OCI-LY7 (cell line): ENCODE results near the gene PDZD7. TPM values are rescaled to one million over a fixed set of nuclear protein-coding genes. Genes with fewer than 3 reads are reported as not detected.

ENCODE experiments used
- BruUV-seq: library from RNA; stranded (reverse); fragments of 400-500 nt; replicated peaks from 2 replicates; lab custom pipeline; 2021; lab: Mats Ljungman, UMichigan
- CTCF ChIA-PET: fragments of 300-600 bp; sonication (Branson Sonifier 250); formaldehyde crosslinking; loops from one replicate; lab custom pipeline; 2022; ENCODE audit warnings: antibody characterized with exemption; ENCODE audit not compliant: unreplicated experiment; lab: Charles Lee
- POLR2A ChIA-PET: fragments of 300-600 bp; sonication (Branson Sonifier 250); formaldehyde crosslinking; loops from one replicate; lab custom pipeline; 2022; ENCODE audit warnings: antibody characterized with exemption; lab: Charles Lee
- DNase-seq: peaks from one replicate; pipeline ENCODE4 v3.0.0-alpha.2; 2015; ENCODE audit warnings: low spot score
- H2AFZ ChIP-seq: fragments of 200-600 bp; sonication (generic), shearing (Covaris generic); 2 replicates; pipeline ENCODE4 v1.6.1; 2014; ENCODE audit warnings: mild to moderate bottlenecking, antibody characterized with exemption, low read length, moderate library complexity
- H3K27ac ChIP-seq: fragments of 200-600 bp; sonication (generic); 2 replicates; pipeline ENCODE4 v1.5.1; 2014; ENCODE audit warnings: mixed run types, low read depth, mild to moderate bottlenecking, moderate library complexity, low read length, inconsistent platforms; ENCODE audit not compliant: poor library complexity, severe bottlenecking
- H3K36me3 ChIP-seq: fragments of 200-600 bp; sonication (generic); 2 replicates; pipeline ENCODE4 v1.6.1; 2014; ENCODE audit warnings: mild to moderate bottlenecking, antibody characterized with exemption, low read length, moderate library complexity, mixed read lengths; ENCODE audit not compliant: insufficient read depth
- H3K4me1 ChIP-seq: fragments of 200-600 bp; sonication (generic); 2 replicates; pipeline ENCODE4 v1.5.1; 2014; ENCODE audit warnings: mild to moderate bottlenecking, low read length; ENCODE audit not compliant: insufficient read depth, poor library complexity, severe bottlenecking
- H3K4me2 ChIP-seq: fragments of 200-600 bp; sonication (generic); 2 replicates; pipeline ENCODE4 v1.6.1; 2014; ENCODE audit warnings: mild to moderate bottlenecking, low read length
- H3K4me3 ChIP-seq: fragments of 200-600 bp; sonication (generic); 2 replicates; pipeline ENCODE4 v1.5.1; 2014; ENCODE audit warnings: mild to moderate bottlenecking, low read depth, low read length; ENCODE audit not compliant: poor library complexity, severe bottlenecking
- H3K79me2 ChIP-seq: fragments of 200-600 bp; sonication (generic); 2 replicates; pipeline ENCODE4 v1.6.1; 2016; ENCODE audit warnings: low read depth, mild to moderate bottlenecking, low read length, moderate library complexity, mixed read lengths; ENCODE audit not compliant: insufficient read depth
- H3K9me2 ChIP-seq: fragments of 200-600 bp; sonication (generic); 2 replicates; pipeline ENCODE4 v1.6.1; 2016; ENCODE audit warnings: mild to moderate bottlenecking, low read length, mixed read lengths; ENCODE audit not compliant: insufficient read depth
- H3K9me3 ChIP-seq: fragments of 200-600 bp; sonication (generic); 2 replicates; pipeline ENCODE4 v1.6.1; 2014; ENCODE audit warnings: mild to moderate bottlenecking, mixed run types, low read length, mixed read lengths
- H4K20me1 ChIP-seq: fragments of 200-600 bp; sonication (generic); 2 replicates; pipeline ENCODE4 v1.6.1; 2014; ENCODE audit warnings: mild to moderate bottlenecking, antibody characterized with exemption, low read length, moderate library complexity, mixed read lengths; ENCODE audit not compliant: insufficient read depth
- CTCF ChIP-seq: fragments of 200-600 bp; sonication (generic); conservative IDR thresholded peaks from 2 replicates; pipeline ENCODE4 v1.5.1; 2014; ENCODE audit warnings: mild to moderate bottlenecking, antibody characterized with exemption, low read length, moderate library complexity, mixed read lengths
- EZH2phosphoT487 ChIP-seq: fragments of 200-600 bp; sonication (generic); IDR thresholded peaks from 2 replicates; pipeline ENCODE4 v1.6.1; 2018; ENCODE audit warnings: low read depth, borderline replicate concordance, mild to moderate bottlenecking, mixed run types, antibody characterized with exemption, low read length, moderate library complexity, mixed read lengths
- intact Hi-C: fragments of 100-400 bp; cut with micrococcal nuclease; formaldehyde crosslinking; loops from one replicate; pipeline ENCODE4 v1.10.0; 2022; ENCODE audit not compliant: unreplicated experiment
- total RNA-seq, 2 experiments: library from RNA; depleted of rRNA in 1 of 2; stranded (reverse); fragments of >200 nt in 1 of 2; shearing (Covaris generic) in 1 of 2; gene quantifications; 2 replicates each; pipeline ENCODE4 v1.2.3, GENCODE V29; 2014 to 2022

The PDZD7 gene
- total RNA-seq, 2 experiments from 2014 or later, result 1.6 to 2.1 TPM

- Histone ChIP-seq H3K9me3 (no peaks in the 10 kb centered on the region), H3K79me2 (no peaks in the 10 kb centered on the region), H3K4me3 (no peak overlapping the region), H3K27ac (no peak overlapping the region), H3K36me3 (no peaks in the 10 kb centered on the region), H4K20me1 (no peaks in the 10 kb centered on the region), H3K9me2 (no peaks in the 10 kb centered on the region), H2AFZ (no peak overlapping the region), H3K4me1 (peaks cover 53% of the 10 kb centered on the region), H3K4me2 (peak overlapping the region; percentile 55)
- BruUV-seq, result no TSS peak
- intact Hi-C loops, result no loop called here
- POLR2A ChIA-PET, result no interaction called here
- no peak for TF ChIP-seq EZH2phosphoT487
- no peak for TF ChIP-seq CTCF
- CTCF ChIA-PET, result no interaction called here
- DNase-seq, result no peak
Measured at GRCh38 chr10:101072923-101073322, 42.0 kb upstream of the PDZD7 start.

DNA sequence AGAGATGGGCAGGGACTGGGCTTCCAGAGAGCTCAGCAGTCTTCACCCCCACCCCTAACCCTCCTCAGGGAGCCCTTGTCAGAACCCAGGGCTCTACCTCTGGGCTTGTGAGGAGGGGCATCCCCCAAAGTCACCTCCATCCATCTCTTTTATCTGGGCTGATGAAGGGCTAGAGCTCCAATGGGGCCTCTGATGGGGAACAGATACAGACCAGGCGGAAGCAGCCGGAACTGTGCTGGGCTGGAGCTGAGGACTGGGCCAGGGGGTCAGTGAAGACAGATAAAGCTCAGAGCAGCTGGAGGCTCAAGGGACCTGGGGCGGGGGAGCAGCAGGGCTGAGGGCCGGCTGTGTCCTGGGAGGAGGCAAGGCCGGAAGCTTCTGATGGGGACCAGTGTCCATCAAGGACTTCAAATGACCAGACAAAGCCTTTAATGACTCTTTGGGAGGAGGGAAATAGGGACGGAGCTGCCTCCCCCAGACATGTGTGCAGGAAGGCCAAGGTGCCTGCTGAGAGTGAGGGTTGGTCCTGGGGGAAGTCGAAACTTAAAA, 41.0 kb upstream of the PDZD7 start:
- Histone ChIP-seq H2AFZ (peak overlapping the region; percentile 25; the same call in 1 of the 2 replicates), H3K79me2 (no peaks in the 10 kb centered on the region), H3K9me2 (no peaks in the 10 kb centered on the region), H3K4me3 (peak overlapping the region; percentile 1), H3K4me2 (peak overlapping the region; percentile 55), H4K20me1 (no peaks in the 10 kb centered on the region), H3K9me3 (no peaks in the 10 kb centered on the region), H3K27ac (peak overlapping the region; percentile 59), H3K36me3 (no peaks in the 10 kb centered on the region), H3K4me1 (peaks cover 61% of the 10 kb centered on the region)
- no peak for DNase-seq
- intact Hi-C loops, result no loop called here
- no peak for TF ChIP-seq EZH2phosphoT487
- no peak for TF ChIP-seq CTCF
- no TSS peak for BruUV-seq
- ChIA-PET CTCF (interaction anchor here (0.6 kb wide), 1 partner anchor 72 kb away, joined by 3 read pairs; no protein-coding TSS in a partner anchor), POLR2A (interaction anchor here (0.6 to 0.8 kb wide), 4 partner anchors 12 to 1340 kb away, joined by 3 to 4 read pairs (median 3); partner anchors contain the start of genes CUTC, PDZD7 and SFXN3)

- Histone ChIP-seq H3K36me3 (no peaks in the 10 kb centered on the region), H3K27ac (peak overlapping the region; percentile 59), H3K79me2 (no peaks in the 10 kb centered on the region), H3K9me2 (no peaks in the 10 kb centered on the region), H3K4me3 (peak overlapping the region; percentile 1), H3K9me3 (no peaks in the 10 kb centered on the region), H2AFZ (no peak overlapping the region), H3K4me2 (peak overlapping the region; percentile 55), H4K20me1 (no peaks in the 10 kb centered on the region), H3K4me1 (peaks cover 66% of the 10 kb centered on the region)
- intact Hi-C loops, result no loop called here
- TF ChIP-seq EZH2phosphoT487 (no peak), CTCF (no peak)
- peak; percentile 81 for DNase-seq
- ChIA-PET POLR2A (interaction anchor here (0.6 to 0.8 kb wide), 4 partner anchors 11 to 1339 kb away, joined by 3 to 9 read pairs (median 4); partner anchors contain the start of gene CUTC), CTCF (interaction anchor here (0.6 kb wide), 1 partner anchor 72 kb away, joined by 3 read pairs; no protein-coding TSS in a partner anchor)
- no TSS peak for BruUV-seq
Measured at GRCh38 chr10:101071267-101071884, 40.4 kb upstream of the PDZD7 start.
